GM20000 (cell line): ENCODE data around the gene TRIM66.

Source experiments
- DNase-seq: peaks from one replicate; pipeline ENCODE4 v3.0.0; 2012; ENCODE audit warnings: low spot score
- CTCF ChIP-seq: IDR thresholded peaks from 2 replicates; pipeline ENCODE4 v1.5.1; 2012; ENCODE audit warnings: mild to moderate bottlenecking, control low read depth; ENCODE audit errors: extremely low read depth, missing control alignments

TRIM66 gene

GRCh38 chr11:8726395-8726794 is 43.9 kb upstream of the TRIM66 start:
- no peak for TF ChIP-seq CTCF
- no peak for DNase-seq

- no peak for TF ChIP-seq CTCF
- no peak for DNase-seq
Measured at GRCh38 chr11:8724682-8725081, 42.2 kb upstream of the TRIM66 start.

GRCh38 chr11:8723711-8724110 is 41.2 kb upstream of the TRIM66 start:
- no peak for DNase-seq
- TF ChIP-seq CTCF: no peak

- TF ChIP-seq CTCF: no peak
- no peak for DNase-seq
Measured at GRCh38 chr11:8722809-8723208, 40.3 kb upstream of the TRIM66 start.

GRCh38 chr11:8721609-8722500 is 39.4 kb upstream of the TRIM66 start:
- TF ChIP-seq CTCF: no peak
- DNase-seq: no peak

- no peak for TF ChIP-seq CTCF
- no peak for DNase-seq
Measured at GRCh38 chr11:8720868-8721608, 38.6 kb upstream of the TRIM66 start.

- TF ChIP-seq CTCF: no peak
- no peak for DNase-seq
Measured at GRCh38 chr11:8720352-8720751, 37.9 kb upstream of the TRIM66 start.
